HCT116 (cell line): ENCODE results near the gene TMEM91. TPM values are rescaled to one million over a fixed set of nuclear protein-coding genes. Genes with fewer than 3 reads are reported as not detected.

Experiments
- ATAC-seq: fragments of 200-7000 bp; cut with Tn5 transposase; 2 replicates; pipeline ENCODE4 v1.9.1; 2020; ENCODE audit warnings: mild to moderate bottlenecking, moderate library complexity
- BruUV-seq: library from RNA; stranded (reverse); fragments of 400-500 nt; replicated peaks from 2 replicates; lab custom pipeline; 2021; lab: Mats Ljungman, UMichigan
- CTCF ChIA-PET: fragments of 300-600 bp; sonication (Branson Sonifier 250); formaldehyde crosslinking; loops from one replicate; lab custom pipeline; 2021; ENCODE audit warnings: antibody characterized with exemption; lab: Charles Lee
- POLR2A ChIA-PET: fragments of 300-600, 350-600 bp; sonication (Branson Sonifier 250); formaldehyde crosslinking; loops from one replicate; lab custom pipeline; 2021; ENCODE audit warnings: antibody characterized with exemption; lab: Charles Lee
- RAD21 ChIA-PET, 2 experiments: fragments of 300-600 bp; sonication (Branson Sonifier 250); formaldehyde crosslinking; loops; one replicate each; lab custom pipeline; 2023; ENCODE audit warnings: low total read pairs in 2 of 2; ENCODE audit not compliant: uncharacterized antibody in 2 of 2, unreplicated experiment in 2 of 2, low non-redundant PET in 1 of 2; lab: Charles Lee
- DNase-seq: peaks from one replicate; pipeline ENCODE4 v3.0.0-alpha.2; 2010; ENCODE audit warnings: low read depth, low spot score
- H2AFZ ChIP-seq: fragments of 200-600 bp; shearing (Covaris generic), sonication (generic); 2 replicates; pipeline ENCODE4 v1.6.1; 2017; ENCODE audit warnings: low read depth, mixed run types, mixed read lengths, antibody characterized with exemption, low read length; ENCODE audit not compliant: poor library complexity, severe bottlenecking
- H3K27ac ChIP-seq: 2 replicates; pipeline ENCODE4 v1.5.1; 2012; ENCODE audit warnings: low read depth, low read length
- H3K27me3 ChIP-seq: fragments of 200-600 bp; sonication (generic); 2 replicates; pipeline ENCODE4 v1.6.1; 2016; ENCODE audit warnings: mixed run types, low read length, mixed read lengths; ENCODE audit not compliant: insufficient read depth
- H3K36me3 ChIP-seq, 2 experiments: fragments of 200-500 bp in 1 of 2; fragments of 200-600 bp in 1 of 2; sonication (Bioruptor generic) in 1 of 2; sonication (generic) in 1 of 2; 2 replicates each; pipeline versions ENCODE4 v1.5.1 to v1.6.1; 2014 to 2016; ENCODE audit warnings: low read length in 2 of 2, inconsistent platforms in 1 of 2, mixed read lengths in 1 of 2, mixed run types in 1 of 2; ENCODE audit not compliant: insufficient read depth in 2 of 2, control insufficient read depth in 1 of 2
- H3K4me1 ChIP-seq, 2 experiments: fragments of 200-600 bp in 1 of 2; sonication (generic) in 1 of 2; 2 replicates each; pipeline versions ENCODE4 v1.5.1 to v1.6.1; 2012 to 2017; ENCODE audit warnings: low read length in 2 of 2, inconsistent platforms in 1 of 2, mild to moderate bottlenecking in 1 of 2, mixed read lengths in 1 of 2, mixed run types in 1 of 2, moderate library complexity in 1 of 2; ENCODE audit not compliant: insufficient read depth in 2 of 2, control insufficient read depth in 1 of 2
- H3K4me2 ChIP-seq: fragments of 200-600 bp; sonication (generic); 2 replicates; pipeline ENCODE4 v1.6.1; 2017; ENCODE audit warnings: mixed run types, low read length, mixed read lengths
- H3K4me3 ChIP-seq, 2 experiments: fragments of 200-600 bp in 1 of 2; sonication (generic) in 1 of 2; replicated peaks in 1 of 2; 2 replicates each; pipeline ENCODE4 v1.5.1; 2011 to 2016; ENCODE audit warnings: low read length in 2 of 2, control low read depth in 1 of 2, low read depth in 1 of 2, mild to moderate bottlenecking in 1 of 2, mixed read lengths in 1 of 2, mixed run types in 1 of 2
- H3K79me2 ChIP-seq: fragments of 200-600 bp; sonication (generic); 2 replicates; pipeline ENCODE4 v1.6.1; 2017; ENCODE audit warnings: mild to moderate bottlenecking, mixed run types, low read length, moderate library complexity, mixed read lengths; ENCODE audit not compliant: insufficient read depth
- H3K9ac ChIP-seq: fragments of 200-600 bp; sonication (generic); 2 replicates; pipeline ENCODE4 v1.6.1; 2016; ENCODE audit warnings: low read length, mixed read lengths
- H3K9me2 ChIP-seq: fragments of 200-600 bp; sonication (generic), shearing (Covaris generic); 2 replicates; pipeline ENCODE4 v1.6.1; 2017; ENCODE audit warnings: mixed run types, mild to moderate bottlenecking, moderate library complexity; ENCODE audit not compliant: insufficient read depth
- H3K9me3 ChIP-seq, 2 experiments: fragments of 200-500 bp in 1 of 2; fragments of 200-600 bp in 1 of 2; sonication (Bioruptor generic) in 1 of 2; sonication (generic) in 1 of 2; 2 replicates each; pipeline ENCODE4 v1.6.1; 2014 to 2017; ENCODE audit warnings: low read length in 2 of 2, mixed read lengths in 2 of 2, inconsistent platforms in 1 of 2, low read depth in 1 of 2, mild to moderate bottlenecking in 1 of 2, mixed run types in 1 of 2, moderate library complexity in 1 of 2; ENCODE audit not compliant: control insufficient read depth in 1 of 2, insufficient read depth in 1 of 2
- H4K20me1 ChIP-seq: fragments of 200-600 bp; sonication (generic), shearing (Covaris generic); 2 replicates; pipeline ENCODE4 v1.6.1; 2017; ENCODE audit warnings: mixed run types, mild to moderate bottlenecking, moderate library complexity; ENCODE audit not compliant: insufficient read depth
- CEBPB ChIP-seq: IDR thresholded peaks from 2 replicates; pipeline ENCODE4 v1.6.1; 2012; ENCODE audit warnings: low read depth
- EGR1 ChIP-seq: IDR thresholded peaks from 2 replicates; pipeline ENCODE4 v1.6.1; 2012; ENCODE audit warnings: low read depth
- ELF1 ChIP-seq: IDR thresholded peaks from 2 replicates; pipeline ENCODE4 v1.6.1; 2012; ENCODE audit warnings: low read depth, borderline replicate concordance
- EZH2phosphoT487 ChIP-seq: fragments of 200-600 bp; IDR thresholded peaks from 2 replicates; pipeline ENCODE4 v1.6.1; 2018; ENCODE audit warnings: antibody characterized with exemption, borderline replicate concordance
- FOSL1 ChIP-seq: IDR thresholded peaks from 2 replicates; pipeline ENCODE4 v1.6.1; 2012; ENCODE audit warnings: low read depth
- POLR2A ChIP-seq: IDR thresholded peaks from 2 replicates; pipeline ENCODE4 v1.7.0; 2011; ENCODE audit warnings: borderline replicate concordance; ENCODE audit not compliant: insufficient read depth, insufficient read length; ENCODE audit errors: extremely low read depth
- POLR2AphosphoS5 ChIP-seq: IDR thresholded peaks from 2 replicates; pipeline ENCODE4 v1.6.1; 2011; ENCODE audit warnings: mild to moderate bottlenecking, low read depth, low read length, moderate library complexity
- RAD21 ChIP-seq: IDR thresholded peaks from 2 replicates; pipeline ENCODE4 v1.6.1; 2012; ENCODE audit warnings: low read depth, mild to moderate bottlenecking
- SIN3A ChIP-seq: IDR thresholded peaks from 2 replicates; pipeline ENCODE4 v1.6.1; 2012; ENCODE audit warnings: low read depth
- SP1 ChIP-seq: IDR thresholded peaks from 2 replicates; pipeline ENCODE4 v1.6.1; 2012; ENCODE audit warnings: low read depth
- SRF ChIP-seq: IDR thresholded peaks from 2 replicates; pipeline ENCODE4 v1.6.1; 2012; ENCODE audit warnings: low read depth
- TCF7L2 ChIP-seq: IDR thresholded peaks from 2 replicates; pipeline ENCODE4 v1.7.0; 2011; ENCODE audit warnings: borderline replicate concordance, inconsistent platforms; ENCODE audit not compliant: insufficient read depth, insufficient read length; ENCODE audit errors: extremely low read depth
- ZNF274 ChIP-seq: fragments of 200-500 bp; sonication (Bioruptor generic); IDR thresholded peaks from 2 replicates; pipeline ENCODE4 v1.6.1; 2014; ENCODE audit warnings: mild to moderate bottlenecking, low read depth, low read length, inconsistent platforms
- intact Hi-C: fragments of 100-400 bp; cut with micrococcal nuclease; formaldehyde crosslinking; loops from 2 replicates; pipeline ENCODE4 v1.10.0; 2022
- total RNA-seq: library from RNA; stranded (reverse); gene quantifications from one replicate; pipeline ENCODE4 v1.2.1, GENCODE V29; 2021; ENCODE audit not compliant: unreplicated experiment
- TF ChIP-seq, protein P1 (sequence below): IDR thresholded peaks from 2 replicates; pipeline ENCODE4 v1.6.1; 2012
- TF ChIP-seq, protein P2 (sequence below): IDR thresholded peaks from 2 replicates; pipeline ENCODE4 v1.6.1; 2012; ENCODE audit warnings: low read depth
- TF ChIP-seq, protein P3 (sequence below): IDR thresholded peaks from 2 replicates; pipeline ENCODE4 v1.6.1; 2011; ENCODE audit warnings: mild to moderate bottlenecking, low read length, moderate library complexity; ENCODE audit not compliant: insufficient replicate concordance; ENCODE audit errors: extremely low read depth

TMEM91 gene
- total RNA-seq, 1 experiment from 2014 or later = 4.4 TPM

DNA sequence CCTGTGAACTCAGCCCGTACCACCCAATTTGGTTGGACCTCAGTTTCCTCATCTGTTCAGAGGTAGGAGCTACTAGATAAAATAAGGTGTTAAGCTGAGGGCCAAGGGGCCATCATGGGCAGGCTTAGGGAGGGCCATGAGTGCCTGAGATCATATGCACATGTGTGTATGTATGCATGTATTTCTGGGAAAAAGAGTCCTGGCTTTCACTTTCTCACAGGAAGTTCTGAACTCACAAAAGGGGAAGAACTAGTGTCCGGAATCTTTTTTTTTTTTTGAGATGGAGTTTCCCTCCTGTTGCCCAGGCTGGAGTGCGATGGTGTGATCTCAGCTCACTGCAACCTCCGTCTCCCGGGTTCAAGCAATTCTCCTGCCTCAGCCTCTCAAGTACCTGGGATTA lies 41.5 kb upstream of the TMEM91 start:
- Histone ChIP-seq H3K4me3 (no peak overlapping the region), H3K27ac (no peak overlapping the region), H3K79me2 (no peaks in the 10 kb centered on the region), H3K27me3 (no peaks in the 10 kb centered on the region), H3K9ac (no peak overlapping the region), H3K36me3 (peaks cover 0 to 5% of the 10 kb centered on the region in 2 experiments; a peak in 3 of 4 replicates), H3K9me3 (no peaks in the 10 kb centered on the region), H3K4me1 (no peaks in the 10 kb centered on the region), H2AFZ (no peak overlapping the region)
- intact Hi-C loops = no loop called here
- CTCF ChIA-PET = no interaction called here
- DNase-seq (no peak), ATAC-seq (no peak)
- no TSS peak for BruUV-seq
- TF ChIP-seq, protein P1, sequence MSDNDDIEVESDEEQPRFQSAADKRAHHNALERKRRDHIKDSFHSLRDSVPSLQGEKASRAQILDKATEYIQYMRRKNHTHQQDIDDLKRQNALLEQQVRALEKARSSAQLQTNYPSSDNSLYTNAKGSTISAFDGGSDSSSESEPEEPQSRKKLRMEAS = no peak
- no peak for TF ChIP-seq ZNF274
- no peak for TF ChIP-seq SRF
- no peak for TF ChIP-seq EZH2phosphoT487
- no peak for TF ChIP-seq POLR2A
- no peak for TF ChIP-seq RAD21
- no peak for TF ChIP-seq SIN3A
- no peak for TF ChIP-seq SP1
- TF ChIP-seq, protein P2, sequence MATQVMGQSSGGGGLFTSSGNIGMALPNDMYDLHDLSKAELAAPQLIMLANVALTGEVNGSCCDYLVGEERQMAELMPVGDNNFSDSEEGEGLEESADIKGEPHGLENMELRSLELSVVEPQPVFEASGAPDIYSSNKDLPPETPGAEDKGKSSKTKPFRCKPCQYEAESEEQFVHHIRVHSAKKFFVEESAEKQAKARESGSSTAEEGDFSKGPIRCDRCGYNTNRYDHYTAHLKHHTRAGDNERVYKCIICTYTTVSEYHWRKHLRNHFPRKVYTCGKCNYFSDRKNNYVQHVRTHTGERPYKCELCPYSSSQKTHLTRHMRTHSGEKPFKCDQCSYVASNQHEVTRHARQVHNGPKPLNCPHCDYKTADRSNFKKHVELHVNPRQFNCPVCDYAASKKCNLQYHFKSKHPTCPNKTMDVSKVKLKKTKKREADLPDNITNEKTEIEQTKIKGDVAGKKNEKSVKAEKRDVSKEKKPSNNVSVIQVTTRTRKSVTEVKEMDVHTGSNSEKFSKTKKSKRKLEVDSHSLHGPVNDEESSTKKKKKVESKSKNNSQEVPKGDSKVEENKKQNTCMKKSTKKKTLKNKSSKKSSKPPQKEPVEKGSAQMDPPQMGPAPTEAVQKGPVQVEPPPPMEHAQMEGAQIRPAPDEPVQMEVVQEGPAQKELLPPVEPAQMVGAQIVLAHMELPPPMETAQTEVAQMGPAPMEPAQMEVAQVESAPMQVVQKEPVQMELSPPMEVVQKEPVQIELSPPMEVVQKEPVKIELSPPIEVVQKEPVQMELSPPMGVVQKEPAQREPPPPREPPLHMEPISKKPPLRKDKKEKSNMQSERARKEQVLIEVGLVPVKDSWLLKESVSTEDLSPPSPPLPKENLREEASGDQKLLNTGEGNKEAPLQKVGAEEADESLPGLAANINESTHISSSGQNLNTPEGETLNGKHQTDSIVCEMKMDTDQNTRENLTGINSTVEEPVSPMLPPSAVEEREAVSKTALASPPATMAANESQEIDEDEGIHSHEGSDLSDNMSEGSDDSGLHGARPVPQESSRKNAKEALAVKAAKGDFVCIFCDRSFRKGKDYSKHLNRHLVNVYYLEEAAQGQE = no peak
- TF ChIP-seq EGR1 = no peak
- no peak for TF ChIP-seq CEBPB
- TF ChIP-seq ELF1 = no peak
- TF ChIP-seq, protein P3, sequence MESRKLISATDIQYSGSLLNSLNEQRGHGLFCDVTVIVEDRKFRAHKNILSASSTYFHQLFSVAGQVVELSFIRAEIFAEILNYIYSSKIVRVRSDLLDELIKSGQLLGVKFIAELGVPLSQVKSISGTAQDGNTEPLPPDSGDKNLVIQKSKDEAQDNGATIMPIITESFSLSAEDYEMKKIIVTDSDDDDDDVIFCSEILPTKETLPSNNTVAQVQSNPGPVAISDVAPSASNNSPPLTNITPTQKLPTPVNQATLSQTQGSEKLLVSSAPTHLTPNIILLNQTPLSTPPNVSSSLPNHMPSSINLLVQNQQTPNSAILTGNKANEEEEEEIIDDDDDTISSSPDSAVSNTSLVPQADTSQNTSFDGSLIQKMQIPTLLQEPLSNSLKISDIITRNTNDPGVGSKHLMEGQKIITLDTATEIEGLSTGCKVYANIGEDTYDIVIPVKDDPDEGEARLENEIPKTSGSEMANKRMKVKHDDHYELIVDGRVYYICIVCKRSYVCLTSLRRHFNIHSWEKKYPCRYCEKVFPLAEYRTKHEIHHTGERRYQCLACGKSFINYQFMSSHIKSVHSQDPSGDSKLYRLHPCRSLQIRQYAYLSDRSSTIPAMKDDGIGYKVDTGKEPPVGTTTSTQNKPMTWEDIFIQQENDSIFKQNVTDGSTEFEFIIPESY = no peak
- TF ChIP-seq FOSL1 = no peak
- no peak for TF ChIP-seq POLR2AphosphoS5
- TF ChIP-seq TCF7L2 = no peak
- TF ChIP-seq, all 23 proteins: peak for 0
- no peaks in the 10 kb centered on the region for H4K20me1 ChIP-seq
- ChIA-PET POLR2A (no interaction called here), RAD21 (no interaction called here)
- H3K4me2 ChIP-seq = no peak overlapping the region
- no peaks in the 10 kb centered on the region for H3K9me2 ChIP-seq
